ENCODE data around the gene FAM227B. TPM values are rescaled to one million over a fixed set of nuclear protein-coding genes. Genes with fewer than 3 reads are reported as not detected.

Gene FAM227B
- total and polyA plus RNA-seq, 2 of the 13 experiments (the other 11 are each of a cell fraction or from before 2014, with no cell fraction given) = 1.9 to 2.6 TPM

DNA sequence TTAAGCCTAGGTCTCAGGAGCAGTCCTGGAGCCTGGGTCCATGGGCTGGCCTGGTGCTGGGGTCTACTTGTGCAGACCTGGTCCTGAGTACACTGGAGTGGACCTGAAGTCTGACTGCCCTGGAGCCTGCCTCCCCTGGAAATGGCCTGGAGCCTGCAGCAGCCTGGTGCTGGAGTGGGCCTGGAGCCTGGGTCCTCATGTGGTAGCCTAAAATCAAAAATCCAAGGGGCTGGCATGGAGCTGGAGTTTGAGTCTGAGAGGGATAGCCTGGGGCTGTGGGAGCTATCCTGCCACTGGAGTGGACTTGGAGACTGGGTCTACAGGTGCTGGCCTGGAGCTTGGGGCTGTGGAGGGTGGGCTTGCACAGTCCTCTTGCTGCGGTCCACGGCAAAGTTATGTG, 15.0 kb downstream of the FAM227B start:
- no peak overlapping the region for H3K9ac ChIP-seq (ENCODE audit: insufficient read depth, low read depth, low read length)
- H3K27me3 ChIP-seq (ENCODE audit: control insufficient read depth in 1 of 2, insufficient read depth in 2 of 2, low read length in 2 of 2) = no peaks in the 10 kb centered on the region
- intact Hi-C loops (cut with micrococcal nuclease; ENCODE audit: unreplicated experiment) (no loop called here), in situ Hi-C loops (cut with HindIII; ENCODE audit: extremely low pct_ligation_motif_present, low pct_unique_long_range_greater_than_20kb) (no loop called here)
- CTCF ChIA-PET (ENCODE audit: low intra/inter-chr PET ratio, low total read pairs) = no interaction called here
- ATAC-seq (no peak), DNase-seq (ENCODE audit: low spot score) (no peak), FAIRE-seq (no peak)
- H3K36me3 ChIP-seq (replicated peaks in 1 of 2; ENCODE audit: control insufficient read depth in 1 of 2, insufficient read depth in 2 of 2, low read length in 2 of 2) = no peaks in the 10 kb centered on the region
- H3K27ac ChIP-seq (ENCODE audit: extremely low read length, insufficient read depth, low read length) = no peak overlapping the region
- WGBS (ENCODE audit: low lambda C conversion rate) = 79% methylated on average over 2 of the region's 2 CpGs
- H3K4me1 ChIP-seq (ENCODE audit: insufficient read depth, low read length) = no peaks in the 10 kb centered on the region
- no peak overlapping the region for H3K4me3 ChIP-seq (replicated peaks in 1 of 3; ENCODE audit: insufficient read depth in 1 of 3, low read depth in 2 of 3, low read length in 3 of 3)
- H3K9me3 ChIP-seq (ENCODE audit: low read length) = no peaks in the 10 kb centered on the region
- H3K79me2 ChIP-seq (ENCODE audit: insufficient read depth, low read length) = no peaks in the 10 kb centered on the region
- H2AFZ ChIP-seq (ENCODE audit: low read length) = no peak overlapping the region
- H4K20me1 ChIP-seq (ENCODE audit: insufficient read depth, low read length) = no peaks in the 10 kb centered on the region
- H3K4me2 ChIP-seq (ENCODE audit: low read depth, low read length) = no peak overlapping the region
- POLR2A ChIA-PET = interaction anchor here (1.0 kb wide), 1 partner anchor 13 kb away, joined by 3 read pairs; no protein-coding TSS in a partner anchor
- BruUV-seq (replicated peaks) = no TSS peak
- no peak for TF ChIP-seq ZNF768 (CRISPR knock-in tag; IDR thresholded peaks at IDR 0.05)
- TF ChIP-seq ZNF572 (CRISPR knock-in tag; IDR thresholded peaks at IDR 0.05) = no peak
- TF ChIP-seq ZNF615 (CRISPR knock-in tag; IDR thresholded peaks at IDR 0.05; ENCODE audit: borderline replicate concordance) = no peak
- no peak for TF ChIP-seq SUZ12 (IDR thresholded peaks at IDR 0.05; ENCODE audit: low read depth, low read length)
- TF ChIP-seq ZBTB1 (CRISPR knock-in tag; IDR thresholded peaks at IDR 0.05; ENCODE audit: borderline replicate concordance) = no peak
- no peak for TF ChIP-seq ZNF549 (CRISPR knock-in tag; IDR thresholded peaks at IDR 0.05)

DNA sequence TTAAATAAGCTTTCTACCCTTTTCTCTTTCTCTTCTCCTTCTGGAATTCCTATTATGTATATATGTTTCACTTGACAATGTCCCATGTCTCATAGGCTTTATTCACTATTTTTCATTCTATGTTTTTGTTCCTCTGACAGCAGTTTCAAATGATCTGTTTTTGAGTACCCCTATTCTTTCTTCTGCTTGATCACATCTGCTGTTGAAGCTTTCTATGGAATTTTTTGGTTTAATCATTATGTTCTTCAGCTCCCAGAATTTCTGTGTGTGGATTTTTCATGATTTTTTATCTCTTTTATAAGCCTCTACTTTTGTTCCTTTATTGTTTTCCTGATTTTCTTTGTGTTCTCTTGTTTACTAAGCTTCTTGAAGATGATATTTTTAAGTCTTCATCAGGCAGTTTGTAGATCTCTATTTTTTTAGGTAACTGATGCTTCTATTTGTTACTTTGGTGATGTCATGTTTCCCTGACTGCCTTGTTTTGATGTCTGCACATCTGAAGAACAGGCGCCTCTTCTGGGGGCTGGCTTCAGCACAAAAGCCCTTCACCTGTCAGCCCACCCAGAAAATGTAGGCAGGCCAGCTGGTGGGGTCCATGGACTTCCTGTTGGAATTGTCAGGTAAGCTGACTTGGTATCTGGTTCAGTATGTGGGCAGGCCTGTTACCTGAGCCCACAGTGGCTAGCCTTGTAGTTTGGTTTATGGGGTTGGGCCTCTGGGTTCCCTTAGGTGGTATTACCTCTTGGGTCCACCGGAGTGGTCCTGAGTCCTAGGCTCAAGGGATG, 15.8 kb downstream of the FAM227B start:
- ChIA-PET CTCF (ENCODE audit: low intra/inter-chr PET ratio, low total read pairs) (no interaction called here), POLR2A (no interaction called here)
- Histone ChIP-seq H3K4me2 (ENCODE audit: low read depth, low read length) (no peak overlapping the region), H3K27ac (ENCODE audit: extremely low read length, insufficient read depth, low read length) (no peak overlapping the region), H3K9me3 (ENCODE audit: low read length) (no peaks in the 10 kb centered on the region), H3K27me3 (ENCODE audit: control insufficient read depth in 1 of 2, insufficient read depth in 2 of 2, low read length in 2 of 2) (no peaks in the 10 kb centered on the region), H4K20me1 (ENCODE audit: insufficient read depth, low read length) (no peaks in the 10 kb centered on the region), H3K9ac (ENCODE audit: insufficient read depth, low read depth, low read length) (no peak overlapping the region), H2AFZ (ENCODE audit: low read length) (no peak overlapping the region), H3K36me3 (replicated peaks in 1 of 2; ENCODE audit: control insufficient read depth in 1 of 2, insufficient read depth in 2 of 2, low read length in 2 of 2) (no peaks in the 10 kb centered on the region), H3K79me2 (ENCODE audit: insufficient read depth, low read length) (no peaks in the 10 kb centered on the region), H3K4me3 (replicated peaks in 1 of 3; ENCODE audit: insufficient read depth in 1 of 3, low read depth in 2 of 3, low read length in 3 of 3) (no peak overlapping the region), H3K4me1 (ENCODE audit: insufficient read depth, low read length) (no peaks in the 10 kb centered on the region)
- WGBS (ENCODE audit: low lambda C conversion rate) = 50% methylated on average over 1 of the region's 2 CpGs
- in situ Hi-C loops (cut with HindIII; ENCODE audit: extremely low pct_ligation_motif_present, low pct_unique_long_range_greater_than_20kb) (no loop called here), intact Hi-C loops (cut with micrococcal nuclease; ENCODE audit: unreplicated experiment) (no loop called here)
- ATAC-seq (no peak), DNase-seq (ENCODE audit: low spot score) (no peak), FAIRE-seq (no peak)
- BruUV-seq (replicated peaks) = no TSS peak
- TF ChIP-seq ZNF160 (CRISPR knock-in tag; IDR thresholded peaks at IDR 0.05) (peak; percentile 96), CEBPB (IDR thresholded peaks at IDR 0.05; ENCODE audit: borderline replicate concordance, low read depth, low read length) (no peak), ZNF567 (CRISPR knock-in tag; IDR thresholded peaks at IDR 0.05; ENCODE audit: borderline replicate concordance) (no peak), ATF7 (IDR thresholded peaks at IDR 0.05) (peak; percentile 35; the same call in 1 of the 2 replicates), ATF7 (CRISPR knock-in tag; IDR thresholded peaks at IDR 0.05) (no peak), RAD21 (CRISPR knock-in tag; IDR thresholded peaks at IDR 0.05) (no peak)

Data from HepG2 (cell line).